HG03060 (cell line): Measurements from ENCODE around the gene SLC6A20.

Source experiments
- ATAC-seq: cut with Tn5 transposase; IDR thresholded peaks from one replicate; pipeline ENCODE4 v1.9.1; 2021; ENCODE audit warnings: low read depth, moderate number of reproducible peaks; ENCODE audit not compliant: unreplicated experiment

The SLC6A20 gene

GRCh38 chr3:45803252-45803935 lies 7.1 kb upstream of the SLC6A20 start:
- ATAC-seq, result no peak

- no peak for ATAC-seq
These were observed 5.8 kb upstream of the SLC6A20 start for GRCh38 chr3:45802146-45802545.

- ATAC-seq, result no peak
These were observed 4.3 kb upstream of the SLC6A20 start for GRCh38 chr3:45800611-45801010.

GRCh38 chr3:45799586-45799985 lies 3.2 kb upstream of the SLC6A20 start:
- no peak for ATAC-seq

- ATAC-seq, result no peak
These were observed 1.7 kb upstream of the SLC6A20 start for GRCh38 chr3:45798034-45798433.

- no peak for ATAC-seq
These were observed 734 bp upstream of the SLC6A20 start for GRCh38 chr3:45796902-45797637.

- no peak for ATAC-seq
These were observed 841 bp downstream of the SLC6A20 start for GRCh38 chr3:45795509-45795881.

GRCh38 chr3:45794660-45795059 lies 1.7 kb downstream of the SLC6A20 start:
- no peak for ATAC-seq

GRCh38 chr3:45794177-45794560 lies 2.2 kb downstream of the SLC6A20 start:
- no peak for ATAC-seq

- ATAC-seq, result no peak
These were observed 2.7 kb downstream of the SLC6A20 start for GRCh38 chr3:45793482-45794176.

GRCh38 chr3:45792516-45793172 lies 3.7 kb downstream of the SLC6A20 start:
- ATAC-seq, result no peak

- no peak for ATAC-seq
These were observed 4.3 kb downstream of the SLC6A20 start for GRCh38 chr3:45792036-45792435.

GRCh38 chr3:45790596-45790995 lies 5.7 kb downstream of the SLC6A20 start:
- ATAC-seq, result no peak

- no peak for ATAC-seq
These were observed 7.0 kb downstream of the SLC6A20 start for GRCh38 chr3:45789235-45789812.

GRCh38 chr3:45787551-45787950 lies 8.8 kb downstream of the SLC6A20 start:
- no peak for ATAC-seq

- no peak for ATAC-seq
These were observed 9.4 kb downstream of the SLC6A20 start for GRCh38 chr3:45786801-45787495.

GRCh38 chr3:45785605-45786150 lies 10.7 kb downstream of the SLC6A20 start:
- ATAC-seq, result no peak

GRCh38 chr3:45783667-45784066 lies 12.7 kb downstream of the SLC6A20 start:
- ATAC-seq, result no peak

- ATAC-seq, result no peak
These were observed 14.0 kb downstream of the SLC6A20 start for GRCh38 chr3:45782381-45782780.

GRCh38 chr3:45781841-45782240 lies 14.5 kb downstream of the SLC6A20 start:
- no peak for ATAC-seq
